Spleen (tissue), 11 donors: ENCODE data around the gene PITHD1. TPM values are rescaled to one million over a fixed set of nuclear protein-coding genes. Genes with fewer than 3 reads are reported as not detected.

Experiments
- DNase-seq: peaks from one replicate; pipeline ENCODE4 v3.0.0-alpha.2; 2020
- H3K27ac ChIP-seq, 8 donors: fragments of 200-600 bp; sonication (generic) in 7 of 8; 1 replicate in 4 of 8; 2 replicates in 4 of 8; pipeline versions ENCODE4 v1.5.0 to v1.8.0; 2016 to 2021; ENCODE audit warnings: inconsistent platforms in 4 of 8, mild to moderate bottlenecking in 4 of 8, moderate library complexity in 1 of 8
- H3K27me3 ChIP-seq, 7 donors: fragments of 200-600 bp; sonication (generic) in 6 of 7; replicated peaks in 1 of 7; 1 replicate in 4 of 7; 2 replicates in 3 of 7; pipeline versions ENCODE4 v1.5.0 to v1.8.0; 2016 to 2021; ENCODE audit warnings: inconsistent platforms in 3 of 7, mild to moderate bottlenecking in 1 of 7
- H3K36me3 ChIP-seq, 6 donors: fragments of 200-600 bp; sonication (generic) in 5 of 6; 1 replicate in 4 of 6; 2 replicates in 2 of 6; pipeline versions ENCODE4 v1.5.0 to v1.8.0; 2016 to 2021; ENCODE audit warnings: inconsistent platforms in 2 of 6
- H3K4me1 ChIP-seq, 6 donors: fragments of 200-600 bp; sonication (generic) in 5 of 6; 1 replicate in 3 of 6; 2 replicates in 3 of 6; pipeline versions ENCODE4 v1.5.0 to v1.8.0; 2016 to 2021; ENCODE audit warnings: inconsistent platforms in 3 of 6
- H3K4me3 ChIP-seq, 8 donors: fragments of 200-600 bp; sonication (generic) in 7 of 8; 1 replicate in 4 of 8; 2 replicates in 4 of 8; pipeline versions ENCODE4 v1.5.0 to v1.8.0; 2016 to 2021; ENCODE audit warnings: inconsistent platforms in 4 of 8, mild to moderate bottlenecking in 4 of 8, moderate library complexity in 2 of 8
- H3K9me3 ChIP-seq, 8 donors: fragments of 200-600 bp; sonication (generic) in 7 of 8; 1 replicate in 4 of 8; 2 replicates in 4 of 8; pipeline versions ENCODE4 v1.5.0 to v1.8.0; 2016 to 2021; ENCODE audit warnings: inconsistent platforms in 4 of 8
- CTCF ChIP-seq, 11 experiments: fragments of 200-600 bp in 7 of 11; fragments of 450-650 bp in 4 of 11; sonication (generic) in 4 of 11; IDR thresholded peaks in 8 of 11; conservative IDR thresholded peaks in 3 of 11; 1 replicate in 7 of 11; 2 replicates in 4 of 11; pipeline versions ENCODE4 v1.4.0 to v1.8.0; 2016 to 2021; ENCODE audit warnings: antibody characterized with exemption in 11 of 11, inconsistent platforms in 4 of 11, mild to moderate bottlenecking in 1 of 11
- POLR2A ChIP-seq, 3 donors: fragments of 450-650 bp; IDR thresholded peaks; one replicate each; pipeline ENCODE4 v1.5.1; 2017; ENCODE audit warnings: antibody characterized with exemption in 3 of 3, mild to moderate bottlenecking in 1 of 3
- POLR2AphosphoS5 ChIP-seq, 3 donors: sonication (generic); formaldehyde crosslinking; IDR thresholded peaks; one replicate each; pipeline ENCODE4 v1.5.1; 2017; ENCODE audit warnings: antibody characterized with exemption in 3 of 3
- WGBS, 5 donors: extraction: QIAGEN DNeasy Blood & Tissue Kit in 3 of 5; methylation state at CpG; one replicate each; pipeline versions ENCODE4 v1.1.5 to v1.1.7; 2013 to 2018; 5-methylcytosine and 5-hydroxymethylcytosine counted together
- intact Hi-C: fragments of 100-400 bp; cut with DNase I; formaldehyde crosslinking; loops from one replicate; pipeline ENCODE4 v1.15.0; 2023; ENCODE audit warnings: low total_unique reads
- polyA plus RNA-seq, 3 donors: library from polyadenylated mRNA; stranded (reverse); fragments of 200-250 nt; gene quantifications; one replicate each; pipeline ENCODE4 v1.2.1, GENCODE V29; 2013
- total RNA-seq, 7 donors: library from RNA; depleted of rRNA in 3 of 7; stranded (reverse); fragments of >200 nt in 3 of 7; fragmentation: NEBNext Ultra II Directional in 4 of 7; extraction: Animal tissue kit (Norgen Biotek cat#: 25700) in 4 of 7; gene quantifications; one replicate each; pipeline versions ENCODE4 v1.1.0 to v1.2.1, GENCODE V29; 2016 to 2021
- donor health status: healthy with polysubstance abuse.
- donor health status: DM: no; HTN: no; CAD: no; lungs with moderate emphysema.
- donor health status: DM: no; HTN: no; CAD: no.
- donor health status: Bipolar disorder and iron deficiency.
- donor health status: healthy.
- donor health status: DM: no; HTN: no; CAD: no.
- donor health status: DM: yes; HTN: yes; CAD: no.

The PITHD1 gene
- total and polyA plus RNA-seq, 10 donors, result 43.9 to 68.5 (median 52.0) TPM

GRCh38 chr1:23795676-23796465 is 17.7 kb downstream of the PITHD1 start:
- peaks cover 8 to 88% (median 53%) of the 10 kb centered on the region in 6 donors for H3K4me1 ChIP-seq
- peak; percentile 77 for DNase-seq
- intact Hi-C loops, result no loop called here
- WGBS, 5 donors, result 71 to 90% (median 83%) methylated on average over 16 of the region's 16 CpGs
- H3K27me3 ChIP-seq, result no peaks in the 10 kb centered on the region
- H3K27ac ChIP-seq, result peak overlapping the region in 6 of 8 donors; percentile 14 to 97 (median 33)
- no peak overlapping the region for H3K4me3 ChIP-seq
- H3K9me3 ChIP-seq, result no peaks in the 10 kb centered on the region
- no peak for TF ChIP-seq POLR2A (IDR thresholded peaks at IDR 0.05)
- peak in 2 of 3 donors; percentile 54 to 61 for TF ChIP-seq POLR2AphosphoS5 (IDR thresholded peaks at IDR 0.05)
- TF ChIP-seq CTCF (IDR thresholded peaks at IDR 0.05 in 8 of 11, conservative IDR thresholded peaks at IDR 0.05 in 3 of 11), result no peak
- H3K36me3 ChIP-seq, result peaks cover 0 to 67% (median 46%) of the 10 kb centered on the region in 6 donors

- intact Hi-C loops, result no loop called here
- Histone ChIP-seq H3K9me3 (no peaks in the 10 kb centered on the region), H3K27ac (peak overlapping the region in 4 of 8 donors; percentile 23 to 97 (median 38)), H3K36me3 (peaks cover 0 to 67% (median 46%) of the 10 kb centered on the region in 6 donors), H3K4me1 (peaks cover 13 to 90% (median 58%) of the 10 kb centered on the region in 6 donors), H3K4me3 (no peak overlapping the region), H3K27me3 (no peaks in the 10 kb centered on the region)
- peak in 2 of 3 donors; percentile 9 to 16 for TF ChIP-seq POLR2AphosphoS5 (IDR thresholded peaks at IDR 0.05)
- TF ChIP-seq CTCF (IDR thresholded peaks at IDR 0.05 in 8 of 11, conservative IDR thresholded peaks at IDR 0.05 in 3 of 11), result no peak
- DNase-seq, result peak; percentile 71
- 76 to 90% (median 84%) methylated on average over 16 to 17 of the region's 17 CpGs for WGBS, 5 donors
These were observed 18.5 kb downstream of the PITHD1 start for GRCh38 chr1:23796466-23797271.

GRCh38 chr1:23797478-23798448 is 19.5 kb downstream of the PITHD1 start:
- peak; percentile 69 for DNase-seq
- TF ChIP-seq POLR2AphosphoS5 (IDR thresholded peaks at IDR 0.05), result peak in 2 of 3 donors; percentile 6 to 14
- TF ChIP-seq POLR2A (IDR thresholded peaks at IDR 0.05), result no peak
- Histone ChIP-seq H3K27me3 (no peaks in the 10 kb centered on the region), H3K27ac (peak overlapping the region in 4 of 8 donors; percentile 94 to 97 (median 96)), H3K36me3 (peaks cover 0 to 66% (median 47%) of the 10 kb centered on the region in 6 donors), H3K4me3 (no peak overlapping the region), H3K9me3 (no peaks in the 10 kb centered on the region), H3K4me1 (peaks cover 5 to 87% (median 51%) of the 10 kb centered on the region in 6 donors)
- intact Hi-C loops, result no loop called here
- 79 to 90% (median 89%) methylated on average over 19 to 20 of the region's 20 CpGs for WGBS, 5 donors

- H3K4me3 ChIP-seq, result peak overlapping the region in 3 of 8 donors; percentile 81 to 98 (median 87)
- WGBS, 5 donors, result 82 to 95% (median 88%) methylated on average over 6 to 12 of the region's 12 CpGs
- H3K27me3 ChIP-seq, result no peaks in the 10 kb centered on the region
- TF ChIP-seq POLR2AphosphoS5 (IDR thresholded peaks at IDR 0.05), result peak in 1 of 3 donors; percentile 35
- no peak for TF ChIP-seq CTCF (IDR thresholded peaks at IDR 0.05 in 8 of 11, conservative IDR thresholded peaks at IDR 0.05 in 3 of 11)
- TF ChIP-seq POLR2A (IDR thresholded peaks at IDR 0.05), result no peak
- peak overlapping the region in 7 of 8 donors; percentile 90 to 97 (median 95) for H3K27ac ChIP-seq
- H3K4me1 ChIP-seq, result peaks cover 5 to 78% (median 45%) of the 10 kb centered on the region in 6 donors
- intact Hi-C loops, result no loop called here
- H3K36me3 ChIP-seq, result peaks cover 0 to 66% (median 42%) of the 10 kb centered on the region in 6 donors
- DNase-seq, result peak; percentile 78
- H3K9me3 ChIP-seq, result no peaks in the 10 kb centered on the region
These were observed 20.5 kb downstream of the PITHD1 start for GRCh38 chr1:23798662-23799142.
